Measurements from ENCODE around the gene PLCL1. TPM values are rescaled to one million over a fixed set of nuclear protein-coding genes. Genes with fewer than 3 reads are reported as not detected.
A peak's percentile ranks its signal among the peaks of the same experiment; 100 is the strongest.

The PLCL1 gene
- total RNA-seq, 1 donor from 2014 or later: 0.08 TPM

- Histone ChIP-seq H3K4me3 (ENCODE audit: low read depth, low read length) (no peak overlapping the region), H3K27me3 (ENCODE audit: control insufficient read depth, insufficient read depth, low read length) (no peaks in the 10 kb centered on the region), H3K36me3 (ENCODE audit: control insufficient read depth, insufficient read depth, low read length) (no peaks in the 10 kb centered on the region)
- no peak for TF ChIP-seq CTCF (IDR thresholded peaks at IDR 0.05; ENCODE audit: insufficient read depth, low read length, poor library complexity, severe bottlenecking)
- no peak for DNase-seq (ENCODE audit: low read depth)
These were observed 25.1 kb upstream of the PLCL1 start for GRCh38 chr2:197779261-197779660.

GRCh38 chr2:197782126-197782525 is 22.3 kb upstream of the PLCL1 start:
- Histone ChIP-seq H3K27me3 (ENCODE audit: control insufficient read depth, insufficient read depth, low read length) (peaks cover 15% of the 10 kb centered on the region), H3K4me3 (ENCODE audit: low read depth, low read length) (no peak overlapping the region), H3K36me3 (ENCODE audit: control insufficient read depth, insufficient read depth, low read length) (no peaks in the 10 kb centered on the region)
- no peak for DNase-seq (ENCODE audit: low read depth)
- TF ChIP-seq CTCF (IDR thresholded peaks at IDR 0.05; ENCODE audit: insufficient read depth, low read length, poor library complexity, severe bottlenecking): no peak

DNA sequence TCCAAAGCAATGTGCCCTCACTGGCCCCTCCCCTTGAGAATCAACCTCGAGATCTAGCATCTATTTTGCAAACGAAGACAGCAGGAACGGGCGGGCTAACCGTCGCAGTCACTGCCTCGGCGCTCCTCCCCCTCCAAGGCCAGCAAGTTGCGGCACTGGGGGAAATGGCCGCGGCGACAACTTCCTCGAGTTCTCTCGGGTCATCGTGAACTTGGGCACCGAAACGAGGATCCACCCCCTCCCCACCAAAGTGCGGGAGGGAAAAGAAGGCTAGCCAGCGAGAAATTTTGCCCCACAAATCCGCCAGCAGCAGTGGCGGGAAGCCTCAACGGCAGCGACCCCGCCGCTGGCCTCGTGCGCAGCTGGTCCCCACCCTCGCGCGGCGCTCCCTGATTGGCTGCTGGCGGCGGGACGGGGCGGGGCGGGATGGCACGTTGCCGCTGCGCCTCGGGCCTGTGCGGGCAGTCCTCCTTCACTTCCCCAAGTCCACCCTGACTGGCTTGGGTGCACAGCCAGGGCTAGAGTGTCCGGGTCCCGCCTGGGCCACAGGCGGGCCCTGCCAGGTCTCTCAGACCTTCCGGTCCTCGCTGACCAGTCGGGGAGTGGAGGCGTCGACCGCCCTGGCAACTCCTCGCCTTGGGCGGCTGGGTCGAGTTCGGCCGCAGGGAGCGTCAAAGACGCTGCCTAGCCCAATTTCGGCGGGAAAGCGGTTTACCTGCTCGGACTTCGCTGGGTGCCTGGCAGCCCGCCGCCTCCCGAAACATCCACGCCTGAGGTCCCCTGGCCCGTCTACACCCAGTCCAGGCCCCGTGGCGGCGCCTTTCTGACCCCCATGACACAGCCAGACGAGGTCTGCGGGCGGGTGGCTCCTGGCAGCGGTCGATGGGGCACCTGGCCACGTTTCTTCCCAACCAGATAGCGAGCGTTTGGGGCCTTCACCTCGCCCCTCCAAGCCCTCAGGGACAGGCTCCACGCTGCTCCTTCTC is 19.1 kb upstream of the PLCL1 start, which contains the start of gene BOLL:
Gene BOLL (minus strand): TSS at position 364 of the 986 bp plus-strand sequence. CDS start 3,469 bp downstream, outside the sequence.
- TF ChIP-seq CTCF (IDR thresholded peaks at IDR 0.05; ENCODE audit: insufficient read depth, low read length, poor library complexity, severe bottlenecking): no peak
- H3K36me3 ChIP-seq (ENCODE audit: control insufficient read depth, insufficient read depth, low read length): no peaks in the 10 kb centered on the region
- H3K27me3 ChIP-seq (ENCODE audit: control insufficient read depth, insufficient read depth, low read length): peaks cover 15% of the 10 kb centered on the region
- peak within 1 kb of the TSS; percentile 24 for H3K4me3 ChIP-seq (ENCODE audit: low read depth, low read length)
- no peak for DNase-seq (ENCODE audit: low read depth)

DNA sequence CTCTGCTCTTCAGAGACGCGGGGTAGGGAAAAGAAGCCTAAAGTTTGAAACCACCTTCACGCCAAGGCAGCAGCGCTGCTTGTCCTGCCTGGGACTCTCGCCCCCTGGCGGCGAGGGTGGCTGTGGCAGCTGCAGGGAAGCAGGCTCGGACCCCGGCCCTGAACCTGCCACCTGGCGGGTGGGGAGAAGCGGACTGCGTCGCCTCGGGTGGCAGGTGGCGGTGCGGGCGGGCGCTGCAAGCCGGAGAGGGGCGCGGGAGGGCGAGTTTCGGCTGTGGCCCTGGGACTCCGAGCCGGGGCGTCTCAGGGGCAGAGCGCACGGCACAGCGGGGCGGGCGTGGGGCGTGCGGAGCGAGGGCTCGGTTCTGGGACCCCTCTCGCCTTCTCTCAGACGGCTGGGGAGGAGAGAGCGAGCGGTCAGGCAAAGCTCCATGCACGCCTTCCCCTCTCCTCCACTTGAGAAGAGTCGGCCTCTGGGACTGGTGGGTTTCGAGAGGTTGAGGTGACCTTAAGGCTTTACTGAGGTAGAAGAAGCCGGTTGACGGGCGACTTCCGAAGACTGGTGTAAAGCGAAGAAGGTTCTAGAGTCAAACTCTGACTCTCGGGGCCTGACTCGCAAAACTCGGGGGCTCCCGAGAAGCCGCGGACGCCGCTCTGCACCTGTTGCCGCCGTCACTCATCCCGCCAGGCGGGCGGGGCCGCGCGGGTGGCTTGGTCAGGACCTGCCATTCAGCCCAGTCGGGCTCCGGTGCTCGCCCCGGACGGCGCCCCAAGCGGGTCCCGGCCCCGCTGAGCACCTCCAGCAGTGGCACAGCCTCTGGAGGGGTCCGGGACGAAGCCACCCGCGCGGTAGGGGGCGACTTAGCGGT is 18.1 kb upstream of the PLCL1 start:
- no peaks in the 10 kb centered on the region for H3K36me3 ChIP-seq (ENCODE audit: control insufficient read depth, insufficient read depth, low read length)
- peak; percentile 72 for TF ChIP-seq CTCF (IDR thresholded peaks at IDR 0.05; ENCODE audit: insufficient read depth, low read length, poor library complexity, severe bottlenecking)
- H3K27me3 ChIP-seq (ENCODE audit: control insufficient read depth, insufficient read depth, low read length): peaks cover 15% of the 10 kb centered on the region
- peak overlapping the region; percentile 24 for H3K4me3 ChIP-seq (ENCODE audit: low read depth, low read length)
- DNase-seq (ENCODE audit: low read depth): no peak

DNA sequence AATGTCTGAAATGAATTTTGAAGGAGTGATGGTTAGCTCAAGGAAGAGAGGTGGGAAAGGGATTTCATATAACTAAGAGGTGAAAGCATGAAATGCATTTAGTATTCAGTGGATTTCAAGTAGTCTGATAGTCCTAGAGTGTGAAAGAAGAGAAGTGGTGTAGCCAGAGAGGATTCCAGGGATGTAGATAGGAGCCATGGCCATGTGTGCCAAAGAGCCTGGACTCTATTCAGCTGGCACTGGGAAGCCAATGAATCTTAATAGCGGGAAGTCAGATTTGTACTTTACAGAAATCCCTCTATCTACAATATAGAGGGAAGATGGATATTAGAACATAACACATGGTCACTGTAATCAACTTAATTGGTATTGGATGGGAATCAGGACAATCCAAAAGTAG is 10.9 kb upstream of the PLCL1 start:
- Histone ChIP-seq H3K27me3 (ENCODE audit: control insufficient read depth, insufficient read depth, low read length) (no peaks in the 10 kb centered on the region), H3K36me3 (ENCODE audit: control insufficient read depth, insufficient read depth, low read length) (no peaks in the 10 kb centered on the region)
- no peak for TF ChIP-seq CTCF (IDR thresholded peaks at IDR 0.05; ENCODE audit: insufficient read depth, low read length, poor library complexity, severe bottlenecking)

More for the DNA sequence above, 10.9 kb upstream of the PLCL1 start:
- no peak overlapping the region for H3K4me3 ChIP-seq (ENCODE audit: low read depth, low read length)
- DNase-seq (ENCODE audit: low read depth): no peak

All from kidney epithelial cell (primary cell).